Activated gamma-delta T cell (primary cell): ENCODE measurements around the gene SF3B1.
"Not testable (repeated sequence)": the region's sequence is repeated elsewhere in the genome, so short reads cannot be mapped to it uniquely, and the experiment has no call there.

ENCODE experiments used
- DNase-seq: peaks from one replicate; lab custom pipeline; 2025; lab: John Stamatoyannopoulos, UW

The SF3B1 gene

DNA sequence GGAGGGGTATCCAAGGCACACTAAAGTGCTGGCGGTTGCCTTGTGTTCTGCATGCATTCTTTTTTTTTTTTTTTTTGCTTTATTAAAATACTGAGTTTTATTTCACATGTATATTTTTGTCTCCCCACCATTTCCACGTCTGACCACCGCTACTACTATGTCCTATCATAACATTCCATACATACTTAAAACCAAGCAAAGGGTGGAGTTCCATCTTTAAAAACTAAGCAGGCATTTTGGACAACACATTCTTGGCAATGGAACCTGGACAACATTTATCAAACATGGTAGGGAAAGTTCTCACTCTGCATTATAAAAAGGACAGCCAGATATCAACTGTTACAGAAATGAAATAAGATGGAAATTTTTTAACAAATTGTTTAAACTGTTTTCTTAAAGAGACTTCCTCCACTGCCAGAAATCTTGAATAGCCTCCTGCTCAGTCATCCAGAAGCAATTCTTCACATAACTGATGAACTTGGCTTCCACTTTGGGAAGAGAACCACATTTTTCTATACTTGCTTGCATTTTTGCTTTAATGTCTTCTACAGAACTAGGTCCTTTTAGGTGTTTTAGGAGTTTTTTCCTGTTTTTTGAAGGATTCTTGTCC, 55.4 kb downstream of the SF3B1 start:
- not testable (repeated sequence) for DNase-seq

- no peak for DNase-seq
Measured at GRCh38 chr2:197378494-197379307, 56.1 kb downstream of the SF3B1 start.

DNA sequence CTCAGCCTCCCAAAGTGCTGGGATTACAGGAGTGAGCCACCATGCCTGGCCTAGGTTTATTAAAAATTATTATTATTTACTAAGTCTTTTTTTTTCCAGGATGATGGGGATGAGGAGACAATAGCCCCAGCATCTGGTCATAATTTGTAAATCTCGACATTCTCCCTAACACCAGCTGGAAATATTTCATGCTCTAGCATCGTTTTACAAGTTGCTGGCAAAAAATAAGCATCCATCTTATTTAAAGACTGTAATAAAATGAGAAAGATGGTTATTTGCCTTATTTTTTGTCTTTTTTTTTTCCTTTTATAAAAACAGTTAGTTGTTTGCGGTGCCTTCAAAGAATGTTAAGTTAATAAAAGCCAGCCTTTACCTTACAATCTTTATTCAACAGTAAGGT, 56.7 kb downstream of the SF3B1 start:
- no peak for DNase-seq

- DNase-seq = no peak
Measured at GRCh38 chr2:197377670-197378069, 57.2 kb downstream of the SF3B1 start.

DNA sequence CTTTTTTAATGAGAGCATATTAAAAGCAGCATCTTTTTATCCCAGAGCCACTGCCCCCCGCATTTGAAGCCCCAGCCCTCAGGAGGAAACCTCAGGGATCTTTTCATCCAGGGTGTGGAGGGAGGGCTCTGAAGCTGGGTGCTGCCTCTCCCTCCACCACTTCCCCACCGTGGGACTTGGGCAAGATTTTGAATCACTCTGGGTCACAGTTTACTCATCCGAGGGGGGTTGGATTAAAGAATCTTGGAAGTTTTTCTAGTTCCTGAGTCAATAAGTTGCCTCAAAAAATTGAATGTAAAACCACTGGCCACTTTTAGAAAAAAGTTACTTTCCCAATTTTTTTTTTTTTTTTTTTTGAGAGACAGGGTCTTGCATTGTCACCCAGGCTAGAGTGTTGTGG, 62.2 kb downstream of the SF3B1 start:
- DNase-seq = no peak

DNA sequence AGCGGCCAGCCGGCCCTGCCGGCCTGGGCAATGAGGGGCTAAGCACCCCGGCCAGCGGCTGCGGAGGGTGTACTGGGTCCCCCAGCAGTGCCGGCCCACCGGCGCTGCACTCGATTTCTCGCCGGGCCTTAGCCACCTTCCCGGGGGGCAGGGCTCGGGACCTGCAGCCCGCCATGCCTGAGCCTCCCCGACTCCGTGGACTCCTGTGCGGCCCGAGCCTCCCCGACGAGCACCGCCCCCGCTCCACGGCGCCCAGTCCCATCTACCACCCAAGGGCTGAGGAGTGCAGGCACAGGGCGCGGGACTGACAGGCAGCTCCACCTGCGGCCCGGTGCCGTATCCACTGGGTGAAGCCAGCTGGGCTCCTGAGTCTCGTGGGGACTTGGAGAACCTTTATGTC, 64.2 kb downstream of the SF3B1 start:
- not testable (repeated sequence) for DNase-seq

GRCh38 chr2:197369933-197370320, 64.9 kb downstream of the SF3B1 start:
- DNase-seq = no peak

DNA sequence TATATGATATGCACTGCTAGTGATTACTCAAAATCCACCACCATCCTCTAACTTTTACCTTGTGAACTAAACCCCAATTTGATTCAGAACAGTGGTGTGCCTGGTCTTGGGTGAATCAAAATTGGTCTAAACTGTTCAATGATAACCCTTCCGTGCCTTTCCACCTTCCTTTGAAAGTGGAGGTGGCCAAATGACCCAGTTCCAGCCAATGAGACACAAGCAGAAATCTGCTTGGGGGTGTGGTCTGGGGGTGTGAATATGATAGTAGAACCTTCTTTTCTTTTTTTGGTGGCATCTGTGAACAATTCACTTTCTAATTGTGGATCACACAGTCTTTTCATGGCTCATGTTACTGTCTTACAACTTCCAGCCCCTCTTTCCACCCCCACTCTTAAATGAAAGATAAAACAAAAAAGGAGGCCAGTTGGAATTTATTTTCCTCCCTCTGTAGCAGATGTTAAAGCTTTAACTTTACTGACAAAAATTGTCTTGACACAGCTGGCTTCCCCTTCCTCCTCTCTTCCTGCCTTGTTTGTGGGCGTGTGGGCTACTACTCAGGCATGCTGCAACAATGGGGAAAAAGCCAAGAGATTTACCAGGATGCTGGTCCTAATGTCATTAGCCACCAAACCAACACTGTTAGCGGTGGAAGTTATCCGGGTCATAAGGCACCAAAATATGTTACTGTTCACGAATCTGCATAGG, 65.4 kb downstream of the SF3B1 start:
- DNase-seq = no peak

DNA sequence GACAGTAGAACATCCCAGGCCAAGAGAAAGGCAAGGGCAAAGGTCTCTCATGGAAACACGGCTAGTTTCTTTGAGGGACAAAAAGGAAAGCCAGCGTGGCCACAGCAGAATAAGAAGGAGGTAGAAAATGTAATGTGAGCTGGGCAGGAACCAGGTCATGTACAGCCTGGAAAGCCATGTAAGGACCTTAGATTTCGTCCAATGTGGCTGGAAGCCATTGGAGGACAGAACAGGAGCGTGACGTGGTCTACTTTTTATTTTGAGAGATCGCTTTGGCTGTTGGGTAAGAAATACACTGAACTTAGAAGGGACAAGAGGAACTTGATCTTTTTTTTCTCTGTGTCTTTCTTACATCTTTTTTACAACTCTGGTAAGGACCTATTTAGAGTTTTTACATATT, 66.4 kb downstream of the SF3B1 start:
- DNase-seq = no peak

DNA sequence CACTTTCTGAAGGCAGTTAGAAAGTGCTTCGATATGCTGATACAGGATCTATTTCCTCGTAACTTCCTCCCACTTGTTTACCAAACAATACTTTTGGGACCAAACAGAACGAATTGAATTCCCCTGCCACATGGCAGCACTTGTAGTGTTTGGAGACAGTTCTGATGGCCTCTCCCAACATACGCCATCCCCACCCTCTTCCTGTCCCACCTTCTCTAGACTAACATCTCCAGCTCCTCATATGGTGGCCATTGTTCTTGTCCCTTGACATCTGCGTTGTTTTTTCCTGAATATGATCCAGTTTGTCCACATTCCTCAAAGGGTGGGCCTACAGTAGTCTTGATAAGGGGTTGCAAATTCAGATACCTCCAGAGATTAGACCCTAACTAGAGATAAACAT, 70.8 kb downstream of the SF3B1 start:
- no peak for DNase-seq

GRCh38 chr2:197360744-197361156, 74.1 kb downstream of the SF3B1 start:
- no peak for DNase-seq

- DNase-seq = no peak
Measured at GRCh38 chr2:197359859-197360258, 75.0 kb downstream of the SF3B1 start.

GRCh38 chr2:197358931-197359330, 75.9 kb downstream of the SF3B1 start:
- DNase-seq = no peak

DNA sequence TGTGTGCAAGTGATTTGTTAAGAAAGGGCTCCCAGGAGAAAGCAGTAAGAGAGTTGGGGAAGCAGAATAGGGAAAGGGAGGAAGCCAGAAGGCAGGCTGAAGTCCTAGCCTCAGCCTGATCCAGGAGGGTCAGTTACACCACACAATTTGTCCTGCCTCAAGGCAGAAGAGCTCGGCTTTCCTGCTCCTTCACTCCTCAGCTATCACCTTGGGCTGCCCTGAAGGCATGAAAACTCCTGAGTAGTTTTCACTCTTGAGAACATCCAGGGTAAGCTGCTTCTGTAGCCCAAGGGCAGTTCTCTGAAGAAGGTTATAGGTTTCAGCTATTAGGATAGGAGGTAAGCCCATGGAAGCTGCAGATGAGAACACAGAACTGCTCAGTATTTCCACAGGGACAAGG, 76.8 kb downstream of the SF3B1 start:
- DNase-seq = no peak

DNA sequence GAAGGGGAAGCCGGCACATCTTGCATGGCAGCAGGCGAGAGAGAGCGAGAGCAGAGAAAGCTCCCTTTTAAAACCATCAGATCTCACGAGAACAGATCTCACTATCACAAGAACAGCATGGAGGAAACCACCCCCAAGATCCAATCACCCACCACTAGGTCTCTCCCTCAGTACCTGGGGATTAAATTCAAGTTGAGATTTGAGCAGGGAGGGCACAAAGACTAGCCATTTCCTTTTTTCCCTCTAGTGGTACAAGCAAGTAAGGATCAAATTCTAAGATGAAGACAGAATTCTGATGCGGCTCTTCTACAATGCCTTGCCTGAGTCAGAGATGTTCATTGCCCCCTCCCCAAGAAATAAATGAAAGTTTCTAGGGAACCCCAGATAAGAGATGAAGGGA, 78.7 kb downstream of the SF3B1 start:
- no peak for DNase-seq

DNA sequence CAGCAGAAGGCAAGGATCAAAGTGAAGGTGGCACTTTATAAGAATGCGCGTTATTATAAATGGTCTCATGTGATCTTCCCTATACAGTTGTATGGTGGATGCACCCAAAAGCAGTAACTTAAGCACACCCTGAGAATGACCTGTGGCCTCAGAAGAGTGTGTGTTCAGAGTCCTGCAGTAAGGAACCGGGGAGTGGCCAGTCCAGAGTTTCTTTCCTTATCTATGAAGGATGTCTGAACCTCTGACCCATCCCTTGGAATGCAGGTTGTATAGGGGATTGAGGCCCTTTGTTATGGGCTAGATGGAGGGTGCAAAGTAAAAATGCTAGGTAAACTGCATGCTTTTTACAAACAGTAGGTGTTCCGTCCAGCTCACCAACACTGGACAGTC, 80.7 kb downstream of the SF3B1 start:
- no peak for DNase-seq

GRCh38 chr2:197353393-197354168, 81.2 kb downstream of the SF3B1 start:
- DNase-seq = no peak

DNA sequence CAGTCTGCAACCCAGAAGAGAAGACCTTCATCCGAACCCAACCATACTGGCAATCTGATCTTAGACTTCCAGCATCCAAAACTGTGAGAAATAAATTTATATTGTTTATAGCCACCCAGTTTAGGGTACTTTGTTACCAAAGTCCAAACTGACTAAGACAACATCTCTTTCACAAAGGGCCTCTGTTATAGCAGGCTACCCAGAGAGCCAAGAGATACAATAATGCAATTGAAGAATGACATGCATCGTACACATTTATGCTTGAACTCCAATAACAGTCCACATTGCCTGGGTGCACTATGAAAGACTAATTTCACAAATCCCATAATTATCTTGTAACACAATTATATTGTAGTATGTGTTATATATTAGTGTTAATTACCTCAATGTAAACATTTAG, 85.1 kb downstream of the SF3B1 start:
- no peak for DNase-seq

DNA sequence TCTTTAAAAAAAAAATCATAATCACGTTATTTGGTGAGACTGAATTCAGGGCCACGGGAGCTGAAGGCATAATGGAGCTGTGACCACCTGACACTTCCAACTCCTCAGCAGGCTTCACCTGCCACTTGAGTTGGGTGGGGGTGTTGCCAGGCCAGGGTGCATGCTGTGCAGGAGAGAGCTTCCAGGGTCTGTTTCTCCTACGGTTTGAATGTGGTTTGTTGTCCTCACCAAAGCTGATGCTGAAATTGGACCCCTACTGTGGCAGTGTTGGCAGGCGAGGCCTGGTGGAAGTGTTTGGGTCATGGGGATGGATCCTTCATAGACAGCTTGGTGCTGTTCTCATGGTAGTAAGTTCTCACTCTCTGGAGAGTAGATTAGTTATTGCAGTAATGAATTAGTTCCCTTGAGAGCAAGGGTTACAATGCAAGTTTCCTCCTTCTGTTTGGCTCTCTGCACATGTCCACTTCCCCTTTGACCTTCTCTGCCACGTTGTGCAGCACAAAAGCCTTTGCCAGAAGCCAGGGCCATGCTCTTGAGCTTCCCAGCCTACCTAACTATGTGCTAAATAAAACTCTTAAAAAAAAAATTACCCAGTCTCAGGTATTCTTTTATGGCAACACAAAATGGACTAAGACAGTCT, 86.0 kb downstream of the SF3B1 start:
- DNase-seq = no peak

DNA sequence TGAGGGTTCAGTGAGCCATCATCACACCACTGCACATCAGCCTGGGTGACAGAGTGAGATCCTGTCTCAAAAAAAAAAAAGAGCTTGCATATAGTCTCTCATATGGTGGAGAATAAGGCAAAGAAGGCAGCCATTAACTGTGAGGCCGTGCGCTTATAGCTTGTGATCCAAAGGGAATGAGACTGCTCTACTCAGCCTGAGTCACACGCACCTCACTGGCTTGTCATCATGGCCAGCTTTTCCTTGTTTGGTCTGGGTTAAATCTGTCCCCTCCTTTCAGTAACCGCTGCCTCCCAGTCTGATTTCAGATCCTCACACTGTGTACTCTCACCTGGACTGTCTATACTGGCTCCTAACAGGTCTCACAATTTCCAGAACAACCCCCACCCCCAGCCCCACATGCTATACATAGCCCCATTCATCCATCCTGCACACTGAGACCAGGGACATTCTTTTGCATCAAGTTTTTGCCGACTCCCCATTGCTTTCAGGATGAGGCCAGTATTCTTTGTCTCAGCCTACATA, 88.9 kb downstream of the SF3B1 start:
- DNase-seq = no peak

- not testable (repeated sequence) for DNase-seq
Measured at GRCh38 chr2:197343968-197344367, 90.9 kb downstream of the SF3B1 start.

- no peak for DNase-seq
Measured at GRCh38 chr2:197340591-197340990, 94.2 kb downstream of the SF3B1 start.
